H1 (cell line): Measurements from ENCODE around the gene UNC50. TPM values are rescaled to one million over a fixed set of nuclear protein-coding genes. Genes with fewer than 3 reads are reported as not detected.

ENCODE experiments used
- CTCF ChIA-PET: fragments of 300-600 bp; sonication (Branson Sonifier 250); formaldehyde crosslinking; loops from one replicate; lab custom pipeline; 2021; ENCODE audit not compliant: partially characterized antibody; lab: Charles Lee
- POLR2A ChIA-PET: fragments of 300-600 bp; sonication (Branson Sonifier 250); formaldehyde crosslinking; loops from one replicate; lab custom pipeline; 2021; ENCODE audit warnings: inconsistent platforms; ENCODE audit not compliant: partially characterized antibody; lab: Charles Lee
- DNase-seq, 2 experiments: peaks; one replicate each; pipeline versions ENCODE4 v3.0.0 to v3.0.0-alpha.2; 2010 to 2022; ENCODE audit warnings: low spot score in 2 of 2, low read depth in 1 of 2, mixed read lengths in 1 of 2
- FAIRE-seq: peaks from 2 replicates; lab custom pipeline; 2011; peaks lifted over from hg19 to GRCh38; lab: Jason Lieb, UNC
- H2AFZ ChIP-seq: 2 replicates; pipeline ENCODE4 v1.8.1; 2012; ENCODE audit warnings: low read length, inconsistent platforms
- H2AK5ac ChIP-seq: 2 replicates; pipeline ENCODE4 v1.6.1; 2013; ENCODE audit warnings: low read depth, low read length
- H2BK120ac ChIP-seq: replicated peaks from 2 replicates; pipeline ENCODE3; 2013; ENCODE audit warnings: low read depth, low read length, inconsistent platforms
- H2BK12ac ChIP-seq: 2 replicates; pipeline ENCODE4 v1.6.1; 2013; ENCODE audit warnings: low read depth, low read length
- H2BK15ac ChIP-seq: 2 replicates; pipeline ENCODE4 v1.6.1; 2013; ENCODE audit warnings: low read length
- H2BK20ac ChIP-seq: 2 replicates; pipeline ENCODE4 v1.6.1; 2013; ENCODE audit warnings: low read length
- H2BK5ac ChIP-seq: 2 replicates; pipeline ENCODE4 v1.6.1; 2013; ENCODE audit warnings: low read depth, low read length
- H3K14ac ChIP-seq: 2 replicates; pipeline ENCODE4 v1.6.1; 2013; ENCODE audit warnings: inconsistent platforms; ENCODE audit not compliant: insufficient read length
- H3K18ac ChIP-seq: 2 replicates; pipeline ENCODE4 v1.6.1; 2013; ENCODE audit warnings: low read length; ENCODE audit errors: extremely low read depth
- H3K23ac ChIP-seq: 2 replicates; pipeline ENCODE4 v1.6.1; 2013; ENCODE audit warnings: inconsistent platforms; ENCODE audit not compliant: insufficient read length
- H3K23me2 ChIP-seq: 2 replicates; pipeline ENCODE4 v1.6.1; 2013; ENCODE audit warnings: low read depth, low read length
- H3K27ac ChIP-seq: 2 replicates; pipeline ENCODE4 v1.6.1; 2011; ENCODE audit warnings: low read depth, low read length, inconsistent platforms
- H3K27me3 ChIP-seq, 4 experiments: replicated peaks in 1 of 4; 1 replicate in 1 of 4; 2 replicates in 3 of 4; pipeline versions ENCODE4 v1.6.1 to v1.8.1; 2011 to 2013; ENCODE audit warnings: low read length in 3 of 4, mild to moderate bottlenecking in 3 of 4, inconsistent platforms in 2 of 4, mixed read lengths in 2 of 4, moderate library complexity in 1 of 4; ENCODE audit not compliant: control insufficient read depth in 3 of 4, insufficient read depth in 3 of 4; ENCODE audit errors: extremely low read depth in 1 of 4
- H3K36me3 ChIP-seq, 4 experiments: 2 replicates each; pipeline versions ENCODE4 v1.6.1 to v1.8.1; 2011 to 2013; ENCODE audit warnings: mild to moderate bottlenecking in 4 of 4, low read length in 3 of 4, moderate library complexity in 2 of 4, control low read depth in 1 of 4, inconsistent platforms in 1 of 4; ENCODE audit not compliant: insufficient read depth in 4 of 4, control insufficient read depth in 2 of 4
- H3K4ac ChIP-seq: replicated peaks from 2 replicates; pipeline ENCODE3; 2013; ENCODE audit warnings: low read length, low read depth, mixed read lengths, inconsistent platforms; ENCODE audit not compliant: insufficient read length
- H3K4me1 ChIP-seq, 4 experiments: replicated peaks in 1 of 4; 1 replicate in 1 of 4; 2 replicates in 3 of 4; pipeline versions ENCODE4 v1.6.1 to v1.8.1; 2011 to 2013; ENCODE audit warnings: low read length in 3 of 4, inconsistent platforms in 2 of 4, mixed read lengths in 1 of 4; ENCODE audit not compliant: insufficient read depth in 4 of 4, control insufficient read depth in 3 of 4
- H3K4me2 ChIP-seq, 2 experiments: 2 replicates each; pipeline versions ENCODE4 v1.6.1 to v1.8.1; 2011 to 2013; ENCODE audit warnings: low read depth in 2 of 2, low read length in 2 of 2, control low read depth in 1 of 2, inconsistent platforms in 1 of 2, mild to moderate bottlenecking in 1 of 2; ENCODE audit not compliant: insufficient read depth in 1 of 2
- H3K4me3 ChIP-seq, 4 experiments: fragments of 200-600, 300-600 bp in 1 of 4; sonication (generic), shearing (Covaris generic), sonication (Bioruptor Twin) in 1 of 4; 2 replicates each; pipeline versions ENCODE4 v1.5.1 to v1.8.1; 2011 to 2016; ENCODE audit warnings: low read length in 4 of 4, low read depth in 3 of 4, control low read depth in 2 of 4, inconsistent platforms in 2 of 4, mild to moderate bottlenecking in 2 of 4, mixed read lengths in 1 of 4, moderate library complexity in 1 of 4; ENCODE audit not compliant: insufficient read depth in 2 of 4; ENCODE audit errors: extremely low read depth in 1 of 4
- H3K56ac ChIP-seq: replicated peaks from 2 replicates; pipeline ENCODE3; 2013; ENCODE audit warnings: low read depth, mild to moderate bottlenecking, mixed read lengths, low read length, inconsistent platforms; ENCODE audit not compliant: insufficient read length
- H3K79me1 ChIP-seq: 2 replicates; pipeline ENCODE4 v1.6.1; 2013; ENCODE audit warnings: low read depth, low read length, control low read depth
- H3K79me2 ChIP-seq, 2 experiments: 2 replicates each; pipeline versions ENCODE4 v1.6.1 to v1.8.1; 2012 to 2013; ENCODE audit warnings: low read length in 2 of 2, mild to moderate bottlenecking in 2 of 2, inconsistent platforms in 1 of 2; ENCODE audit not compliant: insufficient read depth in 2 of 2, control insufficient read depth in 1 of 2
- H3K9ac ChIP-seq, 4 experiments: replicated peaks in 1 of 4; 1 replicate in 1 of 4; 2 replicates in 3 of 4; pipeline versions ENCODE4 v1.6.1 to v1.8.1; 2011 to 2013; ENCODE audit warnings: low read depth in 3 of 4, low read length in 3 of 4, control low read depth in 2 of 4, mild to moderate bottlenecking in 2 of 4, moderate library complexity in 2 of 4, inconsistent platforms in 1 of 4; ENCODE audit errors: extremely low read depth in 1 of 4
- H3K9me3 ChIP-seq, 2 experiments: 2 replicates each; pipeline versions ENCODE4 v1.6.1 to v1.8.1; 2012 to 2013; ENCODE audit warnings: mild to moderate bottlenecking in 2 of 2, moderate library complexity in 2 of 2, control low read depth in 1 of 2, inconsistent platforms in 1 of 2, low read depth in 1 of 2, low read length in 1 of 2, mixed read lengths in 1 of 2; ENCODE audit not compliant: insufficient read depth in 2 of 2
- H4K20me1 ChIP-seq, 2 experiments: replicated peaks in 1 of 2; 2 replicates each; pipeline versions ENCODE3 to v1.8.1; 2011 to 2013; ENCODE audit warnings: inconsistent platforms in 2 of 2, low read length in 2 of 2, mild to moderate bottlenecking in 1 of 2; ENCODE audit not compliant: insufficient read depth in 2 of 2, control insufficient read depth in 1 of 2
- H4K5ac ChIP-seq: 2 replicates; pipeline ENCODE4 v1.6.1; 2013; ENCODE audit warnings: low read length, low read depth, mixed read lengths, inconsistent platforms; ENCODE audit not compliant: insufficient read length
- H4K8ac ChIP-seq: 2 replicates; pipeline ENCODE4 v1.8.0; 2013; ENCODE audit warnings: mild to moderate bottlenecking, moderate library complexity, low read length, inconsistent platforms; ENCODE audit not compliant: insufficient read depth; ENCODE audit errors: extremely low read depth
- H4K91ac ChIP-seq: replicated peaks from 2 replicates; pipeline ENCODE3; 2013; ENCODE audit warnings: low read length, mixed read lengths, inconsistent platforms; ENCODE audit not compliant: insufficient read length
- CREB1 ChIP-seq: IDR thresholded peaks from 2 replicates; pipeline ENCODE4 v1.6.1; 2012; ENCODE audit warnings: inconsistent platforms
- NANOG ChIP-seq: IDR thresholded peaks from 2 replicates; pipeline ENCODE4 v1.6.1; 2011; ENCODE audit warnings: low read length, low read depth, mild to moderate bottlenecking, inconsistent platforms; ENCODE audit not compliant: insufficient read depth, poor library complexity, severe bottlenecking
- POU5F1 ChIP-seq: IDR thresholded peaks from 2 replicates; pipeline ENCODE4 v1.6.1; 2011; ENCODE audit warnings: low read depth, mild to moderate bottlenecking, low read length, moderate library complexity
- RAD21 ChIP-seq, 2 experiments: IDR thresholded peaks in 1 of 2; conservative IDR thresholded peaks in 1 of 2; 2 replicates each; pipeline ENCODE4 v1.6.1; 2011; ENCODE audit warnings: low read depth in 2 of 2, low read length in 2 of 2, improper control_type of control experiment in 1 of 2, inconsistent platforms in 1 of 2, mild to moderate bottlenecking in 1 of 2, moderate library complexity in 1 of 2
- SIN3A ChIP-seq, 2 experiments: IDR thresholded peaks in 1 of 2; conservative IDR thresholded peaks in 1 of 2; 2 replicates each; pipeline ENCODE4 v1.6.1; 2011 to 2012; ENCODE audit warnings: low read length in 2 of 2, improper control_type of control experiment in 1 of 2, low read depth in 1 of 2, mild to moderate bottlenecking in 1 of 2
- WGBS, 2 experiments: shearing (Covaris generic) in 1 of 2; methylation state at CpG; one replicate each; pipeline versions ENCODE4 v1.1.6 to v1.1.7; 2013 to 2015; ENCODE audit warnings: low lambda C conversion rate in 2 of 2, mixed read lengths in 2 of 2, inconsistent platforms in 1 of 2, low coverage in 1 of 2, missing lambda C conversion rate in 1 of 2; ENCODE audit not compliant: insufficient replicate concordance in 2 of 2, insufficient coverage in 1 of 2, insufficient read length in 1 of 2; ENCODE audit errors: extremely low coverage in 1 of 2, missing lambda C conversion rate in 1 of 2; 5-methylcytosine and 5-hydroxymethylcytosine counted together
- polyA plus RNA-seq, 7 experiments: library from polyadenylated mRNA; depleted of rRNA in 3 of 7; stranded (reverse) in 5 of 7; unstranded in 2 of 7; fragments of >200 nt in 5 of 7; fragments of 200-250 nt in 2 of 7; gene quantifications; 1 replicate in 5 of 7; 2 replicates in 1 of 7; 4 replicates in 1 of 7; pipeline versions ENCODE4 v1.2.1 to v1.2.3, GENCODE V29; 2011 to 2013; ENCODE audit warnings: missing spikeins in 2 of 7, mixed read lengths in 2 of 7
- total RNA-seq: library from RNA; stranded (reverse); fragmentation: NEBNext Ultra II Directional; extraction: Animal tissue kit (Norgen Biotek cat#: 25700); gene quantifications from 2 replicates; pipeline ENCODE4 v1.2.1, GENCODE V29; 2021
- TF ChIP-seq, protein P1 (sequence below), 3 experiments: IDR thresholded peaks; 1 replicate in 2 of 3; 2 replicates in 1 of 3; pipeline versions ENCODE4 v1.5.1 to v1.6.1; 2011; ENCODE audit warnings: low read length in 3 of 3, mild to moderate bottlenecking in 3 of 3, inconsistent platforms in 2 of 3, low read depth in 1 of 3, moderate library complexity in 1 of 3; ENCODE audit not compliant: insufficient read depth in 1 of 3; ENCODE audit errors: control extremely low read depth in 1 of 3

Gene UNC50
- total and polyA plus RNA-seq, 2 of the 8 experiments (the other 6 are each of a cell fraction or from before 2014, with no cell fraction given) = 33.4 to 58.5 TPM

DNA sequence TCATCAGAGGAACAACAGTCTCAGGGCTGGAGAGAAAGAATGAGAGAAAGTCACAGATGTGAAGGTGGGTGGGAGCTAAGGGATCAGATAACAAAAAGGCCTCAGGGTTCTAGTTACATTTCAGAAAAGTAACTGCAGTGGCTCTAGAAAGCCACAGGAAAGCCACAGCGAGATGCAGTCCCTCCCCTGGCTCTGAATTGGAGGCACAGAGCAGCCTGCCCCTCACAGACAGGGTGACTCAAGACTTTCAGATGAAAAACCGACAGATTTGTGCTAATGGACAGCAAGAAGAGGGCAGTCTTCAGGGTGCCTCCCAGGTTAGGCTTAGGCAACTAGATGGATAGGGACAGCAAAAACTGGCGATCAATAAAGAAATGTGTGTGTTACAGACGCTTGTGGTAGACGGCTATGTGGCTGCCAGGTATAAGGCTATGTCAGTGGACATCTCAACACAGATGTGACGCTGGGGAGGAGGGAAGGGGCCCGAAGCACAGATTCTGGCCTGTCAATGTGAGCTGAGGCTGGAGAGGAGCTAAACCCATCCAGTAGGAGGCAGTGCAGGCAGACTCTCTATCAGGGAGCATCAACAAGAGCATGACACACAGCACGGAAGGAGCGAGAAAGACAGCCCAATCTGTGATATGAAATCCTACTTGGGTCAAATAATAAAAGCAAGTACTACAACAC lies 26.2 kb downstream of the UNC50 start:
- H3K56ac ChIP-seq = no peak overlapping the region
- peaks cover 0 to 7% (median 1%) of the 10 kb centered on the region in 4 experiments; a peak in 3 of 7 replicates for H3K4me1 ChIP-seq
- H2AFZ ChIP-seq = 0 out of 2 replicates have a peak overlapping the region, but pooled peaks have one; percentile 71
- no peak overlapping the region for H2BK20ac ChIP-seq
- no peak overlapping the region for H3K4ac ChIP-seq
- TF ChIP-seq, protein P1, sequence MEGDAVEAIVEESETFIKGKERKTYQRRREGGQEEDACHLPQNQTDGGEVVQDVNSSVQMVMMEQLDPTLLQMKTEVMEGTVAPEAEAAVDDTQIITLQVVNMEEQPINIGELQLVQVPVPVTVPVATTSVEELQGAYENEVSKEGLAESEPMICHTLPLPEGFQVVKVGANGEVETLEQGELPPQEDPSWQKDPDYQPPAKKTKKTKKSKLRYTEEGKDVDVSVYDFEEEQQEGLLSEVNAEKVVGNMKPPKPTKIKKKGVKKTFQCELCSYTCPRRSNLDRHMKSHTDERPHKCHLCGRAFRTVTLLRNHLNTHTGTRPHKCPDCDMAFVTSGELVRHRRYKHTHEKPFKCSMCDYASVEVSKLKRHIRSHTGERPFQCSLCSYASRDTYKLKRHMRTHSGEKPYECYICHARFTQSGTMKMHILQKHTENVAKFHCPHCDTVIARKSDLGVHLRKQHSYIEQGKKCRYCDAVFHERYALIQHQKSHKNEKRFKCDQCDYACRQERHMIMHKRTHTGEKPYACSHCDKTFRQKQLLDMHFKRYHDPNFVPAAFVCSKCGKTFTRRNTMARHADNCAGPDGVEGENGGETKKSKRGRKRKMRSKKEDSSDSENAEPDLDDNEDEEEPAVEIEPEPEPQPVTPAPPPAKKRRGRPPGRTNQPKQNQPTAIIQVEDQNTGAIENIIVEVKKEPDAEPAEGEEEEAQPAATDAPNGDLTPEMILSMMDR (IDR thresholded peaks at IDR 0.05; ENCODE audit: control extremely low read depth in 1 of 3, insufficient read depth in 1 of 3, low read depth in 1 of 3, low read length in 3 of 3) = peak; percentile 70 to 92 (median 80)
- peak; percentile 63 to 69 for TF ChIP-seq RAD21 (IDR thresholded peaks at IDR 0.05 in 1 of 2, conservative IDR thresholded peaks at IDR 0.05 in 1 of 2; ENCODE audit: low read depth in 2 of 2, low read length in 2 of 2)
- TF ChIP-seq NANOG = no peak
- no peak for TF ChIP-seq POU5F1
- 0 out of 2 replicates have a peak, but pooled peaks have one; percentile 19 for TF ChIP-seq CREB1
- TF ChIP-seq SIN3A (conservative IDR thresholded peaks at IDR 0.05 in 1 of 2, IDR thresholded peaks at IDR 0.05 in 1 of 2; ENCODE audit: low read depth in 1 of 2, low read length in 2 of 2) = peak in 1 of 2 experiments; percentile 54; a peak in 1 of 4 replicates
- no peak overlapping the region for H2AK5ac ChIP-seq
- ChIA-PET CTCF (interaction anchor here (0.6 to 3.3 kb wide), 16 partner anchors 9 to 432 kb away, joined by 3 to 18 read pairs (median 3); no protein-coding TSS in a partner anchor), POLR2A (interaction anchor here (1.2 kb wide), 1 partner anchor 33 kb away, joined by 4 read pairs; no protein-coding TSS in a partner anchor)
- H2BK120ac ChIP-seq = no peak overlapping the region
- no peaks in the 10 kb centered on the region for H3K27me3 ChIP-seq
- H3K14ac ChIP-seq = no peak overlapping the region
- no peak overlapping the region for H3K4me3 ChIP-seq
- no peak overlapping the region for H3K4me2 ChIP-seq
- H2BK12ac ChIP-seq = no peak overlapping the region
- no peaks in the 10 kb centered on the region for H3K36me3 ChIP-seq
- no peak overlapping the region for H3K18ac ChIP-seq
- H3K23ac ChIP-seq = no peak overlapping the region
- H3K27ac ChIP-seq = no peak overlapping the region
- no peak overlapping the region for H4K8ac ChIP-seq
- no peaks in the 10 kb centered on the region for H3K79me2 ChIP-seq
- H3K23me2 ChIP-seq = no peaks in the 10 kb centered on the region
- DNase-seq (peak; percentile 17 to 65), FAIRE-seq (peak; percentile 90)
- H4K20me1 ChIP-seq = no peaks in the 10 kb centered on the region
- H4K91ac ChIP-seq = no peak overlapping the region
- no peak overlapping the region for H2BK5ac ChIP-seq
- H3K9ac ChIP-seq = no peak overlapping the region
- 62% methylated on average over 9 of the region's 9 CpGs; no CpG with 5 or more reads in 1 of the 2 experiments for WGBS, 2 experiments
- H3K79me1 ChIP-seq = no peaks in the 10 kb centered on the region
- no peak overlapping the region for H2BK15ac ChIP-seq
- no peak overlapping the region for H4K5ac ChIP-seq
- H3K9me3 ChIP-seq = no peaks in the 10 kb centered on the region
